Type B pancreatic cell (in vitro differentiated cells): ENCODE results near the gene GPBP1L1. TPM values are rescaled to one million over a fixed set of nuclear protein-coding genes. Genes with fewer than 3 reads are reported as not detected.

Experiments
- DNase-seq: peaks from one replicate; pipeline ENCODE4 v3.0.0; 2021; ENCODE audit warnings: mixed read lengths; ENCODE audit not compliant: unreplicated experiment; ENCODE audit errors: extremely low spot score
- H3K27ac Mint-ChIP-seq: 2 replicates; pipeline ENCODE4 v1.8.0; 2021; ENCODE audit warnings: mild to moderate bottlenecking, mixed read lengths
- H3K27me3 Mint-ChIP-seq: 2 replicates; pipeline ENCODE4 v1.8.0; 2021; ENCODE audit warnings: mixed read lengths
- H3K36me3 Mint-ChIP-seq: 2 replicates; pipeline ENCODE4 v1.8.0; 2021; ENCODE audit warnings: mixed read lengths
- H3K4me1 Mint-ChIP-seq: one replicate; pipeline ENCODE4 v1.8.0; 2021; ENCODE audit warnings: mixed read lengths; ENCODE audit not compliant: unreplicated experiment
- H3K4me3 Mint-ChIP-seq: 2 replicates; pipeline ENCODE4 v1.8.0; 2021; ENCODE audit warnings: mild to moderate bottlenecking, mixed read lengths
- H3K9me3 Mint-ChIP-seq: 2 replicates; pipeline ENCODE4 v1.8.0; 2021; ENCODE audit warnings: mixed read lengths
- total RNA-seq: library from RNA; stranded (reverse); gene quantifications from 2 replicates; pipeline ENCODE4 v1.2.1, GENCODE V29; 2021; ENCODE audit warnings: low replicate concordance
- TF ChIP-seq, protein P1 (sequence below): fragments of 200-600 bp; sonication (generic); conservative IDR thresholded peaks from 2 replicates; pipeline ENCODE4 v1.5.0; 2021; ENCODE audit warnings: antibody characterized with exemption, mild to moderate bottlenecking

GPBP1L1 gene
- total RNA-seq, 1 donor from 2014 or later: 99.9 TPM

DNA sequence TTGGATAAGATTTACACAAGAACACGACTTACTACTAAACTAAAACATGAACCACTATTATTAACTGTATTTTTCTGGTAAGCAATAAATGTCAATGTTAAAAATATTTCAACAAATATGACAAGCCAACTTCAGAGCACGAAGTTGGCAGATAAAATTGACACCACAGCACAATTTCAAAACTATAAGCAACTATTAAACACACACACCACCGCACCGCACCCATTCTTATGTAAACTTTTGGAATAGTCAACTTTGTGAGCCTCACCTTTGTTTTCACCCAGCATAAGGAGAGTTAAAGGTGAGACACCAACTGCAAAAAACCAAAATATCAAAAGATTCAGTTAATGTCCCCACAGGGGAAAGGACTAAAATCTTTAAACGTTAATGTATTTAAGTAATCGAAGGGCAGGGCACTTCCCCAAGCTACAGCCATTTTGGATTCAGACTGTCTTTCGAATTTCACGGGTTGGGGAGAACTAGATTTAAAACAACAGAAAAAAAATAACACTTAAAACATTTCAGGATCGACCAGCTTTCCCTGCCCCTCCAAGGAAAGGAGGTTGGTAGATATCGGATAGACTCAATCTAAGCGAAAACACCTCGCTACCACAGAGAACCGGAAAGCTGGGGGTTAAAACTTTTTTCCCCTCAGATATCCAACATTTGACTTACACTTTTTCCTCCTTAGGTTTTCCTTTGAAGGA, 872 bp downstream of the GPBP1L1 start:
- no peaks in the 10 kb centered on the region for H3K36me3 Mint-ChIP-seq
- H3K27ac Mint-ChIP-seq: peak overlapping the region; percentile 100
- DNase-seq: no peak
- TF ChIP-seq, protein P1, sequence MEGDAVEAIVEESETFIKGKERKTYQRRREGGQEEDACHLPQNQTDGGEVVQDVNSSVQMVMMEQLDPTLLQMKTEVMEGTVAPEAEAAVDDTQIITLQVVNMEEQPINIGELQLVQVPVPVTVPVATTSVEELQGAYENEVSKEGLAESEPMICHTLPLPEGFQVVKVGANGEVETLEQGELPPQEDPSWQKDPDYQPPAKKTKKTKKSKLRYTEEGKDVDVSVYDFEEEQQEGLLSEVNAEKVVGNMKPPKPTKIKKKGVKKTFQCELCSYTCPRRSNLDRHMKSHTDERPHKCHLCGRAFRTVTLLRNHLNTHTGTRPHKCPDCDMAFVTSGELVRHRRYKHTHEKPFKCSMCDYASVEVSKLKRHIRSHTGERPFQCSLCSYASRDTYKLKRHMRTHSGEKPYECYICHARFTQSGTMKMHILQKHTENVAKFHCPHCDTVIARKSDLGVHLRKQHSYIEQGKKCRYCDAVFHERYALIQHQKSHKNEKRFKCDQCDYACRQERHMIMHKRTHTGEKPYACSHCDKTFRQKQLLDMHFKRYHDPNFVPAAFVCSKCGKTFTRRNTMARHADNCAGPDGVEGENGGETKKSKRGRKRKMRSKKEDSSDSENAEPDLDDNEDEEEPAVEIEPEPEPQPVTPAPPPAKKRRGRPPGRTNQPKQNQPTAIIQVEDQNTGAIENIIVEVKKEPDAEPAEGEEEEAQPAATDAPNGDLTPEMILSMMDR: no peak
- peak overlapping the region; percentile 100 for H3K4me3 Mint-ChIP-seq
- H3K9me3 Mint-ChIP-seq: no peaks in the 10 kb centered on the region
- peaks cover 26% of the 10 kb centered on the region for H3K4me1 Mint-ChIP-seq
- H3K27me3 Mint-ChIP-seq: no peaks in the 10 kb centered on the region

DNA sequence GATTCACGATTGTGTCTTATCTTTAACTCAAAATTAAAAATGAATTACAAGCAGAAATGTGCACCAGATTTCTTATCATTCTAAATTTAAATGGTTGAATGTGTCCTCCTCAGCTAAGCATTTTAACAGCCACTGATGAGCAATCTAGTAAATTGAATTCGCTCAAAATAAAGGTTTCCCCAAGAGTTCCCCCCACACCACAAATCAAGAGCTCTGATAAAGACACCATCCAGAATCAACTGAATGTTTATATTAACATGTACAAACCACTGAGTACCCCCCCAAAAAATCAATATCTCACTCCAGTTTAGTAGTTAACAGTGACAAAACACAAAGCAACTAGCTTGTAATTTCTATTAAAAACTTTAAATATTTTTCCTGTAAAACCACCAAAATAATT, 1.9 kb downstream of the GPBP1L1 start:
- H3K9me3 Mint-ChIP-seq: no peaks in the 10 kb centered on the region
- H3K4me1 Mint-ChIP-seq: peaks cover 26% of the 10 kb centered on the region
- H3K4me3 Mint-ChIP-seq: peak overlapping the region; percentile 100
- no peaks in the 10 kb centered on the region for H3K36me3 Mint-ChIP-seq
- DNase-seq: no peak
- TF ChIP-seq, protein P1: no peak
- H3K27ac Mint-ChIP-seq: peak overlapping the region; percentile 100
- no peaks in the 10 kb centered on the region for H3K27me3 Mint-ChIP-seq

DNA sequence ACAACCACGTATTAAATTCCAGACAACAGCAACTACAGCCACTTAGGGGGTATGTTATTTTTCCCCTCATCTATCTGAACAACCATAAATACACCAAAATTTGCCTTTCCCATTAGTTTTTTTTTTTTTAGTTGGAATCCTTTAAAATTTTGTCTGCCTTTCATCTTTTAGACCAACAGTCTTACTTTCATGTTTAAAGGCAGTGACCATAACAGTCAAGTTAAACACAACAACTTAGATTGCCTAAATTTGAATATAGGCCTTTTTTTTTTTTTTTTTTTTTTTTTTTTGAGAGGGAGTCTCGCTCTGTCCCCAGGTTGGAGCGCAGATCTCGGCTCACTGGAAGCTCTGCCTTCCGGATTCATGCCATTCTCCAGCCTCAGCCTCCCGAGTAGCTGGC, 3.4 kb downstream of the GPBP1L1 start:
- peak overlapping the region; percentile 41 for H3K4me3 Mint-ChIP-seq
- no peaks in the 10 kb centered on the region for H3K27me3 Mint-ChIP-seq
- DNase-seq: no peak
- TF ChIP-seq, protein P1: no peak
- H3K9me3 Mint-ChIP-seq: no peaks in the 10 kb centered on the region
- H3K27ac Mint-ChIP-seq: no peak overlapping the region
- H3K4me1 Mint-ChIP-seq: peaks cover 28% of the 10 kb centered on the region
- H3K36me3 Mint-ChIP-seq: peaks cover 3% of the 10 kb centered on the region

DNA sequence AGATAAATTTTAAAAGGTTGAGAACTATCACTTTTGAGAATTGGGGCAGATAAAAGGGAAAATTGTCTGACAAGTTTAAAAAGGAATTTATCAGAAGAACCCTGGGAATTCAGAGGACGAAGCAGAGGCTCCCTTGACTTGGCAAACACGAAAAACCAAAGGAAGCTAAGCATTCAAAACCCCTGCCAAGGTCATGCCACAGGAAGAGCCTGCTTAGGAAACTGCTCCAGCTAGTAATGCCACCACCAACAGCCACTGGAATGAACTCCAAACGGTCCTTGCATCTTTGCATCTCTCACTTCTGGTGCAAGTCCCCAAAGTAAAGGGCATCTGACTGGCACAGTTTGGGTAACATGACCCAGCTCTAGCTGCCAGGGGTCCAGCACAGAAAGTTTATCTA, 7.2 kb downstream of the GPBP1L1 start:
- DNase-seq: no peak
- peaks cover 29% of the 10 kb centered on the region for H3K4me1 Mint-ChIP-seq
- H3K27ac Mint-ChIP-seq: no peak overlapping the region
- H3K9me3 Mint-ChIP-seq: no peaks in the 10 kb centered on the region
- H3K27me3 Mint-ChIP-seq: no peaks in the 10 kb centered on the region
- H3K36me3 Mint-ChIP-seq: peaks cover 14% of the 10 kb centered on the region
- TF ChIP-seq, protein P1: no peak
- H3K4me3 Mint-ChIP-seq: no peak overlapping the region

DNA sequence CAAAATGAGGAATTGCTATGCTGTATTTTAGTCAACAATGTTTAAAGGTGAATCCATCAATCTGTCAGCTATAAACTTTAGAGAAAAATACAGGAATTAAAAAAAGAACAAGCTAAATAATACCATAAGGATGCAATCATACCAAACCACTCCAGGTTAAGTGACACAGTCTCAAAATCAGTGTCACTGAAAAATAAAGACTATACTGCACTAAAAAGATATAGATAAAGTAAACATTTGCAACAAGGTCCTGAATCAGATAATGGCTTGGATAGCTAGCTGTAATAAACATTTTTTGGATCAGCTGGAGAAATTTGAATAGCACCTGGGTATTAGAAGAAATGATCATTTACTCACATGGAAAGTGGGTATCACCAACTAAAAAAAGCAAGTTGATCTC, 7.8 kb downstream of the GPBP1L1 start:
- Mint-ChIP-seq H3K4me3 (no peak overlapping the region), H3K9me3 (no peaks in the 10 kb centered on the region), H3K27ac (no peak overlapping the region), H3K4me1 (peaks cover 29% of the 10 kb centered on the region), H3K36me3 (peaks cover 14% of the 10 kb centered on the region), H3K27me3 (no peaks in the 10 kb centered on the region)
- DNase-seq: no peak
- TF ChIP-seq, protein P1: no peak
